H9 (cell line): ENCODE data around the gene LINGO3. TPM values are rescaled to one million over a fixed set of nuclear protein-coding genes. Genes with fewer than 3 reads are reported as not detected.
A peak's percentile ranks its signal among the peaks of the same experiment; 100 is the strongest.

Experiments
- DNase-seq: peaks from one replicate; pipeline ENCODE4 v3.0.0-alpha.2; 2017
- H2AFZ ChIP-seq: one replicate; pipeline ENCODE4 v1.6.1; 2013; ENCODE audit warnings: mild to moderate bottlenecking, low read length, control low read depth, moderate library complexity
- H2AK5ac ChIP-seq: 2 replicates; pipeline ENCODE4 v1.6.1; 2013; ENCODE audit warnings: low read length, control low read depth, mixed read lengths; ENCODE audit not compliant: insufficient read length
- H2BK120ac ChIP-seq: one replicate; pipeline ENCODE4 v1.6.1; 2013; ENCODE audit warnings: low read depth, mild to moderate bottlenecking, low read length, control low read depth, inconsistent platforms; ENCODE audit not compliant: poor library complexity, severe bottlenecking
- H2BK12ac ChIP-seq: 2 replicates; pipeline ENCODE4 v1.6.1; 2013; ENCODE audit warnings: low read length, control low read depth, mixed read lengths, low read depth; ENCODE audit not compliant: insufficient read length
- H2BK15ac ChIP-seq: 2 replicates; pipeline ENCODE4 v1.6.1; 2013; ENCODE audit warnings: low read depth, low read length, control low read depth
- H2BK20ac ChIP-seq: one replicate; pipeline ENCODE4 v1.6.1; 2013; ENCODE audit warnings: low read depth, mild to moderate bottlenecking, low read length, control low read depth, inconsistent platforms; ENCODE audit not compliant: poor library complexity, severe bottlenecking
- H2BK5ac ChIP-seq: 2 replicates; pipeline ENCODE4 v1.6.1; 2013; ENCODE audit warnings: low read length, control low read depth, mixed read lengths; ENCODE audit not compliant: insufficient read length
- H3K14ac ChIP-seq: 2 replicates; pipeline ENCODE4 v1.6.1; 2013; ENCODE audit warnings: low read length, control low read depth; ENCODE audit not compliant: insufficient read depth
- H3K18ac ChIP-seq: 2 replicates; pipeline ENCODE4 v1.6.1; 2013; ENCODE audit warnings: low read depth, mild to moderate bottlenecking, mixed read lengths, low read length, control low read depth; ENCODE audit not compliant: insufficient read length
- H3K23ac ChIP-seq: 2 replicates; pipeline ENCODE4 v1.6.1; 2013; ENCODE audit warnings: low read length, control low read depth, mixed read lengths, low read depth; ENCODE audit not compliant: insufficient read length
- H3K23me2 ChIP-seq: 2 replicates; pipeline ENCODE4 v1.6.1; 2013; ENCODE audit warnings: low read depth, mild to moderate bottlenecking, mixed read lengths, low read length, control low read depth; ENCODE audit not compliant: insufficient read length, poor library complexity, severe bottlenecking
- H3K27ac ChIP-seq: 2 replicates; pipeline ENCODE4 v1.5.1; 2013; ENCODE audit warnings: low read length, control low read depth, mixed read lengths, low read depth; ENCODE audit not compliant: insufficient read length
- H3K27me3 ChIP-seq: 2 replicates; pipeline ENCODE4 v1.6.1; 2013; ENCODE audit warnings: low read length, control low read depth, inconsistent platforms; ENCODE audit not compliant: insufficient read depth
- H3K4ac ChIP-seq: 2 replicates; pipeline ENCODE4 v1.6.1; 2013; ENCODE audit warnings: low read depth, mild to moderate bottlenecking, control low read depth, inconsistent platforms, low read length, moderate library complexity
- H3K4me1 ChIP-seq: 2 replicates; pipeline ENCODE4 v1.6.1; 2013; ENCODE audit warnings: low read length, control low read depth, inconsistent platforms; ENCODE audit not compliant: insufficient read depth
- H3K4me2 ChIP-seq: 2 replicates; pipeline ENCODE4 v1.6.1; 2013; ENCODE audit warnings: low read length, control low read depth, mixed read lengths; ENCODE audit not compliant: insufficient read length, insufficient read depth
- H3K56ac ChIP-seq: 2 replicates; pipeline ENCODE4 v1.6.1; 2013; ENCODE audit warnings: low read depth, mild to moderate bottlenecking, mixed read lengths, low read length, control low read depth; ENCODE audit not compliant: insufficient read length
- H3K79me1 ChIP-seq: 2 replicates; pipeline ENCODE4 v1.6.1; 2013; ENCODE audit warnings: low read depth, mild to moderate bottlenecking, moderate library complexity, low read length, control low read depth, inconsistent platforms; ENCODE audit not compliant: insufficient read depth, poor library complexity, severe bottlenecking
- H3K79me2 ChIP-seq: 2 replicates; pipeline ENCODE4 v1.6.1; 2013; ENCODE audit warnings: low read length, control low read depth, inconsistent platforms; ENCODE audit not compliant: insufficient read depth
- H3K9ac ChIP-seq: 2 replicates; pipeline ENCODE4 v1.6.1; 2013; ENCODE audit warnings: low read length, control low read depth, mixed read lengths; ENCODE audit not compliant: insufficient read length; ENCODE audit errors: extremely low read depth
- H3K9me3 ChIP-seq: one replicate; pipeline ENCODE4 v1.6.1; 2013; ENCODE audit warnings: low read depth, low read length, inconsistent platforms; ENCODE audit not compliant: control insufficient read depth
- H3T11ph ChIP-seq: one replicate; pipeline ENCODE4 v1.6.1; 2013; ENCODE audit warnings: mild to moderate bottlenecking, low read length, control low read depth, inconsistent platforms
- H4K20me1 ChIP-seq: one replicate; pipeline ENCODE4 v1.6.1; 2013; ENCODE audit not compliant: control insufficient read depth, insufficient read length, insufficient read depth
- H4K5ac ChIP-seq: 2 replicates; pipeline ENCODE4 v1.6.1; 2013; ENCODE audit warnings: low read depth, mild to moderate bottlenecking, mixed read lengths, low read length, control low read depth; ENCODE audit not compliant: insufficient read length
- H4K8ac ChIP-seq: replicated peaks from 2 replicates; pipeline ENCODE4 v1.6.1; 2013; ENCODE audit warnings: low read length, control low read depth, mixed read lengths, low read depth; ENCODE audit not compliant: insufficient read length
- H4K91ac ChIP-seq: 2 replicates; pipeline ENCODE4 v1.6.1; 2013; ENCODE audit warnings: low read depth, mild to moderate bottlenecking, moderate library complexity, mixed read lengths, low read length, control low read depth; ENCODE audit not compliant: insufficient read length
- H3K27ac Mint-ChIP-seq, 3 experiments: 2 replicates in 2 of 3; 3 replicates in 1 of 3; pipeline ENCODE4 v1.8.0; 2020 to 2021; ENCODE audit warnings: mixed read lengths in 3 of 3, mild to moderate bottlenecking in 1 of 3, moderate library complexity in 1 of 3
- H3K27me3 Mint-ChIP-seq: 2 replicates; pipeline ENCODE4 v1.8.0; 2021; ENCODE audit warnings: low read depth, mild to moderate bottlenecking, moderate library complexity, mixed read lengths
- H3K36me3 Mint-ChIP-seq, 3 experiments: 2 replicates in 2 of 3; 3 replicates in 1 of 3; pipeline ENCODE4 v1.8.0; 2020 to 2021; ENCODE audit warnings: low read depth in 3 of 3, mixed read lengths in 3 of 3; ENCODE audit not compliant: insufficient read depth in 1 of 3
- H3K4me1 Mint-ChIP-seq, 2 experiments: 2 replicates each; pipeline ENCODE4 v1.8.0; 2020; ENCODE audit warnings: mixed read lengths in 2 of 2
- H3K4me3 Mint-ChIP-seq, 2 experiments: 2 replicates in 1 of 2; 3 replicates in 1 of 2; pipeline ENCODE4 v1.8.0; 2020 to 2021; ENCODE audit warnings: mild to moderate bottlenecking in 2 of 2, mixed read lengths in 2 of 2, moderate library complexity in 1 of 2
- H3K9me3 Mint-ChIP-seq, 2 experiments: 2 replicates in 1 of 2; 3 replicates in 1 of 2; pipeline ENCODE4 v1.8.0; 2020; ENCODE audit warnings: mild to moderate bottlenecking in 2 of 2, mixed read lengths in 2 of 2, moderate library complexity in 1 of 2
- WGBS: extraction: QIAGEN DNeasy Blood & Tissue Kit; methylation state at CpG from one replicate; pipeline ENCODE4 v1.1.7; 2013; ENCODE audit warnings: missing lambda C conversion rate, low lambda C conversion rate, mixed read lengths; ENCODE audit not compliant: insufficient read length; ENCODE audit errors: extremely low coverage; 5-methylcytosine and 5-hydroxymethylcytosine counted together
- total RNA-seq: library from RNA; stranded (reverse); gene quantifications from 2 replicates; pipeline ENCODE4 v1.2.1, GENCODE V29; 2021
- TF ChIP-seq, protein P1 (sequence below): fragments of 200-600 bp; sonication (generic); conservative IDR thresholded peaks from 3 replicates; pipeline ENCODE4 v1.8.0; 2021; ENCODE audit warnings: antibody characterized with exemption, mild to moderate bottlenecking

The LINGO3 gene
- total RNA-seq, 1 experiment from 2014 or later, result 0.28 TPM

DNA sequence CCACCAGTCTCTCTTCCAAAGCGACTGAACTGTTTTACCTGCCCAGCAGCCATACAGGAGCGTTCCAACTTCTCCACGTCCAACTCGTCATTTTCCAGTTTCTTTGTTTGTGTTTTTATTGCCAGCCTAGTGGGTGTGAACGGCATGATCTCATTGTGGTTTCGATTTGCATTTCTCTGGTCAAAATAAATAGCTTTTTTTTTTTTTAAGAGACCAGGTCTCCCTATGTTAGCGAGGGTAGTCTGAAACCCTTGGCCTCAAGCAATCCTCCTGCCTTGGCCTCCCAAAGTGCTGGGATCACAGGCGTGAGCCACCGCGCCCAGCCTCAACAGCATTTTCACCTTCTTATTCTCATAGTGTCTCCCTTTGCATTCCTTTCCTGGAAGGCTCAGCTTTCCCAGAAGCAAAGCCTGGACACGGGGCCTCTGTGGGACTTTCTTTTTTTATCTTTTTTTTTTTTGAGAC is 47.6 kb downstream of the LINGO3 start:
- DNase-seq, result no peak
- no peak overlapping the region for H3K23ac ChIP-seq
- H3K56ac ChIP-seq, result no peak overlapping the region
- H3K27me3 Mint-ChIP-seq, result peaks cover 17% of the 10 kb centered on the region
- H3K4me3 Mint-ChIP-seq, result peak overlapping the region in 1 of 2 experiments; percentile 18; a peak in 1 of 5 replicates
- H2BK12ac ChIP-seq, result no peak overlapping the region
- H3K4me1 Mint-ChIP-seq, result no peaks in the 10 kb centered on the region
- H2BK20ac ChIP-seq, result no peak overlapping the region
- no peak overlapping the region for H3T11ph ChIP-seq
- no peak overlapping the region for H2BK15ac ChIP-seq
- no CpG with 5 or more reads among the region's 11 CpGs for WGBS
- no peak overlapping the region for H4K91ac ChIP-seq
- H3K18ac ChIP-seq, result no peak overlapping the region
- H3K36me3 Mint-ChIP-seq, result no peaks in the 10 kb centered on the region
- no peaks in the 10 kb centered on the region for H3K9me3 Mint-ChIP-seq
- TF ChIP-seq, protein P1, sequence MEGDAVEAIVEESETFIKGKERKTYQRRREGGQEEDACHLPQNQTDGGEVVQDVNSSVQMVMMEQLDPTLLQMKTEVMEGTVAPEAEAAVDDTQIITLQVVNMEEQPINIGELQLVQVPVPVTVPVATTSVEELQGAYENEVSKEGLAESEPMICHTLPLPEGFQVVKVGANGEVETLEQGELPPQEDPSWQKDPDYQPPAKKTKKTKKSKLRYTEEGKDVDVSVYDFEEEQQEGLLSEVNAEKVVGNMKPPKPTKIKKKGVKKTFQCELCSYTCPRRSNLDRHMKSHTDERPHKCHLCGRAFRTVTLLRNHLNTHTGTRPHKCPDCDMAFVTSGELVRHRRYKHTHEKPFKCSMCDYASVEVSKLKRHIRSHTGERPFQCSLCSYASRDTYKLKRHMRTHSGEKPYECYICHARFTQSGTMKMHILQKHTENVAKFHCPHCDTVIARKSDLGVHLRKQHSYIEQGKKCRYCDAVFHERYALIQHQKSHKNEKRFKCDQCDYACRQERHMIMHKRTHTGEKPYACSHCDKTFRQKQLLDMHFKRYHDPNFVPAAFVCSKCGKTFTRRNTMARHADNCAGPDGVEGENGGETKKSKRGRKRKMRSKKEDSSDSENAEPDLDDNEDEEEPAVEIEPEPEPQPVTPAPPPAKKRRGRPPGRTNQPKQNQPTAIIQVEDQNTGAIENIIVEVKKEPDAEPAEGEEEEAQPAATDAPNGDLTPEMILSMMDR, result no peak
- H3K27ac ChIP-seq, result no peak overlapping the region
- H3K4me2 ChIP-seq, result no peak overlapping the region
- H3K4me1 ChIP-seq, result no peaks in the 10 kb centered on the region
- no peak overlapping the region for H3K4ac ChIP-seq
- no peak overlapping the region for H2AK5ac ChIP-seq
- no peaks in the 10 kb centered on the region for H3K23me2 ChIP-seq
- H3K9ac ChIP-seq, result no peak overlapping the region
- H3K79me1 ChIP-seq, result no peaks in the 10 kb centered on the region
- no peaks in the 10 kb centered on the region for H3K27me3 ChIP-seq
- no peak overlapping the region for H2BK120ac ChIP-seq
- H4K20me1 ChIP-seq, result no peaks in the 10 kb centered on the region
- H2AFZ ChIP-seq, result no peak overlapping the region
- no peak overlapping the region for H3K27ac Mint-ChIP-seq
- no peak overlapping the region for H4K8ac ChIP-seq
- H2BK5ac ChIP-seq, result no peak overlapping the region
- no peaks in the 10 kb centered on the region for H3K9me3 ChIP-seq
- H3K79me2 ChIP-seq, result no peaks in the 10 kb centered on the region
- no peak overlapping the region for H4K5ac ChIP-seq
- no peak overlapping the region for H3K14ac ChIP-seq
